HL-60 (cell line): ENCODE results near the gene MSX1.

Source experiments
- DNase-seq, 2 experiments: peaks; one replicate each; pipeline ENCODE4 v3.0.0-alpha.2; 2010 to 2020; ENCODE audit warnings: low read depth in 1 of 2, low spot score in 1 of 2
- H3K27ac ChIP-seq: fragments of 250-450 bp; sonication (Bioruptor Pico); replicated peaks from 2 replicates; pipeline ENCODE4 v1.5.1; 2020; ENCODE audit warnings: mild to moderate bottlenecking, moderate library complexity
- H3K27me3 ChIP-seq: fragments of 250-450 bp; sonication (Bioruptor Pico); 2 replicates; pipeline ENCODE4 v1.5.1; 2021; ENCODE audit warnings: mild to moderate bottlenecking, moderate library complexity; ENCODE audit not compliant: insufficient read depth, poor library complexity, severe bottlenecking
- H3K4me3 ChIP-seq: replicated peaks from 2 replicates; pipeline ENCODE4 v1.5.1; 2011; ENCODE audit warnings: mild to moderate bottlenecking, control low read depth, low read length; ENCODE audit not compliant: insufficient read depth
- CTCF ChIP-seq: IDR thresholded peaks from one replicate; pipeline ENCODE4 v1.5.1; 2011; ENCODE audit warnings: low read length, control low read depth, inconsistent platforms; ENCODE audit not compliant: insufficient read depth
- GABPA ChIP-seq: IDR thresholded peaks from 2 replicates; pipeline ENCODE4 v1.6.1; 2012; ENCODE audit warnings: low read depth
- POLR2AphosphoS5 ChIP-seq: IDR thresholded peaks from 2 replicates; pipeline ENCODE4 v1.6.1; 2012; ENCODE audit warnings: low read depth
- REST ChIP-seq: IDR thresholded peaks from 2 replicates; pipeline ENCODE4 v1.6.1; 2012; ENCODE audit warnings: low read depth; ENCODE audit not compliant: insufficient replicate concordance
- SPI1 ChIP-seq: IDR thresholded peaks from 2 replicates; pipeline ENCODE4 v1.6.1; 2012; ENCODE audit warnings: low read depth, mild to moderate bottlenecking, borderline replicate concordance

Gene MSX1

GRCh38 chr4:4849106-4849505 lies 10.4 kb upstream of the MSX1 start:
- DNase-seq = no peak
- peaks cover 22% of the 10 kb centered on the region for H3K27me3 ChIP-seq
- TF ChIP-seq CTCF = no peak
- TF ChIP-seq POLR2AphosphoS5 = no peak
- no peak for TF ChIP-seq SPI1
- no peak for TF ChIP-seq GABPA
- no peak for TF ChIP-seq REST
- no peak overlapping the region for H3K4me3 ChIP-seq
- H3K27ac ChIP-seq = no peak overlapping the region

- H3K27me3 ChIP-seq = peaks cover 27% of the 10 kb centered on the region
- no peak for TF ChIP-seq CTCF
- TF ChIP-seq SPI1 = no peak
- TF ChIP-seq GABPA = no peak
- no peak for TF ChIP-seq POLR2AphosphoS5
- no peak for TF ChIP-seq REST
- DNase-seq = no peak
- no peak overlapping the region for H3K4me3 ChIP-seq
- H3K27ac ChIP-seq = no peak overlapping the region
Observed at GRCh38 chr4:4849524-4850193, 9.8 kb upstream of the MSX1 start.

GRCh38 chr4:4851081-4851480 lies 8.4 kb upstream of the MSX1 start:
- no peak overlapping the region for H3K27ac ChIP-seq
- no peak for TF ChIP-seq CTCF
- no peak for TF ChIP-seq POLR2AphosphoS5
- TF ChIP-seq GABPA = no peak
- no peak for TF ChIP-seq SPI1
- TF ChIP-seq REST = no peak
- no peak overlapping the region for H3K4me3 ChIP-seq
- peaks cover 40% of the 10 kb centered on the region for H3K27me3 ChIP-seq
- DNase-seq = no peak
